ENCODE results near the gene TICRR.
A peak's percentile ranks its signal among the peaks of the same experiment; 100 is the strongest.

Gene TICRR

GRCh38 chr15:89647191-89647851, 72.1 kb downstream of the TICRR start:
- Histone ChIP-seq H3K18ac (ENCODE audit: low read length) (no peak overlapping the region), H2BK120ac (ENCODE audit: low read depth, low read length) (no peak overlapping the region), H3K4me3 (ENCODE audit: low read length) (no peak overlapping the region), H3K4ac (ENCODE audit: low read depth, low read length) (no peak overlapping the region), H4K8ac (ENCODE audit: low read depth, low read length) (no peak overlapping the region), H3K27ac (ENCODE audit: low read depth, low read length) (no peak overlapping the region), H3K9ac (ENCODE audit: low read length) (no peak overlapping the region), H4K5ac (ENCODE audit: low read length) (no peak overlapping the region), H3K27me3 (ENCODE audit: insufficient read depth, low read length, poor library complexity) (no peaks in the 10 kb centered on the region), H3K4me2 (ENCODE audit: low read length) (no peak overlapping the region), H2AK5ac (ENCODE audit: low read length) (no peak overlapping the region), H3K79me1 (ENCODE audit: low read length) (peaks cover 6% of the 10 kb centered on the region), H3K36me3 (ENCODE audit: control insufficient read depth, insufficient read depth, low read length) (peaks cover 3% of the 10 kb centered on the region), H2BK15ac (replicated peaks; ENCODE audit: low read depth) (no peak overlapping the region), H3K23ac (ENCODE audit: low read length) (no peak overlapping the region), H3K56ac (ENCODE audit: low read length) (no peak overlapping the region), H3K79me2 (ENCODE audit: control insufficient read depth, insufficient read depth, low read length) (no peaks in the 10 kb centered on the region), H2BK5ac (ENCODE audit: low read length) (no peak overlapping the region), H3K4me1 (ENCODE audit: control insufficient read depth, low read depth, low read length) (no peaks in the 10 kb centered on the region)
- DNase-seq, result peak; percentile 75
- WGBS (ENCODE audit: extremely low coverage, insufficient coverage, low lambda C conversion rate), result no CpG with 5 or more reads among the region's 25 CpGs

DNA sequence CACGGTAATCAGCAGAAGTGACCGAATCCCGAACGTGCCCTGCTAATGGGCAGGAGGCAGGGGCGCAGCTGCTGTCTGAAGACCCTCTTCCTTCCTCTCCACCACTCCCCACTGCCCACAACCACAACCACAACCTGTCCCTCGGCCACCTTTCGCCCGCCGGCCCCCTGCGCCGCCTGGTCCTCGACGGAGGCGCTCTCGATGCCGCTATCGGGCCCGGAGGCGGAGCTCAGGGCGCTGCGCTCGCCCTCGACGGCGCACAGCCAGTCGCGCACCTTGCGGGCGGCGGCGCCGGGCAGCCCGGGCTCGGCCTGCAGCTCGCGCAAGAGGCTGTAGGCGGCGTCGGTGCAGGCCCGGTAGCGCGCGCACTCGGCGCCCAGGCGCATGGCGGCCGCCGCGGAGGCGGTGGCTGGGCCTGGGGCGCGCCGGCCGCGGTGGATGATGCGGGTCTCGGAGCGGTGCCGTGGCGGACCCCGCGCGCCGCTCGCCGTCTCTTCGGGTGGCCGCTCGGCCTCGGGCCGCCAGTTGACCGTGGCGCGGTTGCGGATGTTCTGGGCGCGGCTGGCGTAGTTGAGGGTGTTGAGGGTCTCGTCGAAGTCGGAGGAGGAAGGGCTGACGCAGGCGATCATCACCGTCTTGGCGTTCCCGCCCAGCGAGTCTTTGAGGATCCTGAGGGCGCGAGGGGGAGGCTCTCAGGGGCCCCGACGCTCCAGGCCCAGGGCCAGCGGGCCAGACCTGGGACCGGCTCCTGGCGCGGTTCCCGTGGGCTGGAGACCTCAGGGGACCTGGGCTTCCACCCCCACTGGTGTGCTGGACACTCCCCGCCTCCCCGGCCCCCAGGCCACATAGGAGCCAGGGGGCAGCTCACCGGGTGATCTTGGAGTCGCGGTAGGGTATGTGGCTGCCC, 73.1 kb downstream of the TICRR start:
- Histone ChIP-seq H3K4me1 (ENCODE audit: control insufficient read depth, low read depth, low read length) (no peaks in the 10 kb centered on the region), H3K4me3 (ENCODE audit: low read length) (no peak overlapping the region), H3K4ac (ENCODE audit: low read depth, low read length) (no peak overlapping the region), H3K18ac (ENCODE audit: low read length) (no peak overlapping the region), H4K8ac (ENCODE audit: low read depth, low read length) (no peak overlapping the region), H2BK15ac (replicated peaks; ENCODE audit: low read depth) (no peak overlapping the region), H3K79me1 (ENCODE audit: low read length) (peaks cover 15% of the 10 kb centered on the region), H3K36me3 (ENCODE audit: control insufficient read depth, insufficient read depth, low read length) (peaks cover 3% of the 10 kb centered on the region), H2BK5ac (ENCODE audit: low read length) (no peak overlapping the region), H3K9ac (ENCODE audit: low read length) (no peak overlapping the region), H3K56ac (ENCODE audit: low read length) (no peak overlapping the region), H4K5ac (ENCODE audit: low read length) (no peak overlapping the region), H2BK120ac (ENCODE audit: low read depth, low read length) (no peak overlapping the region), H2AK5ac (ENCODE audit: low read length) (no peak overlapping the region), H3K27me3 (ENCODE audit: insufficient read depth, low read length, poor library complexity) (no peaks in the 10 kb centered on the region), H3K23ac (ENCODE audit: low read length) (no peak overlapping the region), H3K27ac (ENCODE audit: low read depth, low read length) (no peak overlapping the region), H3K79me2 (ENCODE audit: control insufficient read depth, insufficient read depth, low read length) (peaks cover 7% of the 10 kb centered on the region), H3K4me2 (ENCODE audit: low read length) (no peak overlapping the region)
- WGBS (ENCODE audit: extremely low coverage, insufficient coverage, low lambda C conversion rate), result no CpG with 5 or more reads among the region's 102 CpGs
- DNase-seq, result no peak

- Histone ChIP-seq H2BK120ac (ENCODE audit: low read depth, low read length) (no peak overlapping the region), H2BK5ac (ENCODE audit: low read length) (no peak overlapping the region), H3K9ac (ENCODE audit: low read length) (no peak overlapping the region), H3K4me3 (ENCODE audit: low read length) (no peak overlapping the region), H2BK15ac (replicated peaks; ENCODE audit: low read depth) (no peak overlapping the region), H3K79me2 (ENCODE audit: control insufficient read depth, insufficient read depth, low read length) (peaks cover 8% of the 10 kb centered on the region), H3K23ac (ENCODE audit: low read length) (no peak overlapping the region), H3K79me1 (ENCODE audit: low read length) (peaks cover 16% of the 10 kb centered on the region), H2AK5ac (ENCODE audit: low read length) (no peak overlapping the region), H3K4me1 (ENCODE audit: control insufficient read depth, low read depth, low read length) (no peaks in the 10 kb centered on the region), H4K8ac (ENCODE audit: low read depth, low read length) (no peak overlapping the region), H3K36me3 (ENCODE audit: control insufficient read depth, insufficient read depth, low read length) (peaks cover 2% of the 10 kb centered on the region), H3K4me2 (ENCODE audit: low read length) (no peak overlapping the region), H3K4ac (ENCODE audit: low read depth, low read length) (no peak overlapping the region), H3K18ac (ENCODE audit: low read length) (no peak overlapping the region), H4K5ac (ENCODE audit: low read length) (no peak overlapping the region), H3K56ac (ENCODE audit: low read length) (no peak overlapping the region), H3K27ac (ENCODE audit: low read depth, low read length) (no peak overlapping the region), H3K27me3 (ENCODE audit: insufficient read depth, low read length, poor library complexity) (no peaks in the 10 kb centered on the region)
- no peak for DNase-seq
- no CpG with 5 or more reads among the region's 37 CpGs for WGBS (ENCODE audit: extremely low coverage, insufficient coverage, low lambda C conversion rate)
Measured at GRCh38 chr15:89649013-89649625, 73.8 kb downstream of the TICRR start.

- H3K56ac ChIP-seq (ENCODE audit: low read length), result no peak overlapping the region
- H3K9ac ChIP-seq (ENCODE audit: low read length), result no peak overlapping the region
- no peak overlapping the region for H2AK5ac ChIP-seq (ENCODE audit: low read length)
- no peak overlapping the region for H4K8ac ChIP-seq (ENCODE audit: low read depth, low read length)
- no peak overlapping the region for H2BK120ac ChIP-seq (ENCODE audit: low read depth, low read length)
- peaks cover 22% of the 10 kb centered on the region for H3K79me1 ChIP-seq (ENCODE audit: low read length)
- no CpG with 5 or more reads among the region's 15 CpGs for WGBS (ENCODE audit: extremely low coverage, insufficient coverage, low lambda C conversion rate)
- no peak overlapping the region for H4K5ac ChIP-seq (ENCODE audit: low read length)
- no peaks in the 10 kb centered on the region for H3K4me1 ChIP-seq (ENCODE audit: control insufficient read depth, low read depth, low read length)
- H3K27me3 ChIP-seq (ENCODE audit: insufficient read depth, low read length, poor library complexity), result no peaks in the 10 kb centered on the region
- no peak overlapping the region for H3K18ac ChIP-seq (ENCODE audit: low read length)
- no peak overlapping the region for H3K23ac ChIP-seq (ENCODE audit: low read length)
- H3K4me2 ChIP-seq (ENCODE audit: low read length), result no peak overlapping the region
- no peak overlapping the region for H2BK5ac ChIP-seq (ENCODE audit: low read length)
- peaks cover 2% of the 10 kb centered on the region for H3K36me3 ChIP-seq (ENCODE audit: control insufficient read depth, insufficient read depth, low read length)
- H3K79me2 ChIP-seq (ENCODE audit: control insufficient read depth, insufficient read depth, low read length), result peaks cover 12% of the 10 kb centered on the region
- H3K4ac ChIP-seq (ENCODE audit: low read depth, low read length), result no peak overlapping the region
- H3K27ac ChIP-seq (ENCODE audit: low read depth, low read length), result no peak overlapping the region
- no peak overlapping the region for H3K4me3 ChIP-seq (ENCODE audit: low read length)
- DNase-seq, result no peak
- H2BK15ac ChIP-seq (replicated peaks; ENCODE audit: low read depth), result no peak overlapping the region
Measured at GRCh38 chr15:89649716-89650115, 74.4 kb downstream of the TICRR start.

- Histone ChIP-seq H3K4me3 (ENCODE audit: low read length) (no peak overlapping the region), H3K56ac (ENCODE audit: low read length) (no peak overlapping the region), H2BK120ac (ENCODE audit: low read depth, low read length) (no peak overlapping the region), H3K79me2 (ENCODE audit: control insufficient read depth, insufficient read depth, low read length) (peaks cover 12% of the 10 kb centered on the region), H3K4me2 (ENCODE audit: low read length) (no peak overlapping the region), H3K23ac (ENCODE audit: low read length) (no peak overlapping the region), H4K5ac (ENCODE audit: low read length) (no peak overlapping the region), H4K8ac (ENCODE audit: low read depth, low read length) (no peak overlapping the region), H2BK15ac (replicated peaks; ENCODE audit: low read depth) (no peak overlapping the region), H3K4ac (ENCODE audit: low read depth, low read length) (no peak overlapping the region), H2AK5ac (ENCODE audit: low read length) (no peak overlapping the region), H3K79me1 (ENCODE audit: low read length) (peaks cover 22% of the 10 kb centered on the region), H3K18ac (ENCODE audit: low read length) (no peak overlapping the region), H3K36me3 (ENCODE audit: control insufficient read depth, insufficient read depth, low read length) (no peaks in the 10 kb centered on the region), H3K4me1 (ENCODE audit: control insufficient read depth, low read depth, low read length) (peaks cover 2% of the 10 kb centered on the region), H3K27me3 (ENCODE audit: insufficient read depth, low read length, poor library complexity) (no peaks in the 10 kb centered on the region), H3K27ac (ENCODE audit: low read depth, low read length) (no peak overlapping the region), H3K9ac (ENCODE audit: low read length) (no peak overlapping the region), H2BK5ac (ENCODE audit: low read length) (no peak overlapping the region)
- DNase-seq, result no peak
- no CpG with 5 or more reads among the region's 7 CpGs for WGBS (ENCODE audit: extremely low coverage, insufficient coverage, low lambda C conversion rate)
Measured at GRCh38 chr15:89652131-89652530, 76.9 kb downstream of the TICRR start.
